ENCODE measurements around the gene RILPL1.
"Not testable (repeated sequence)": the region's sequence is repeated elsewhere in the genome, so short reads cannot be mapped to it uniquely, and the experiment has no call there.

Gene RILPL1

DNA sequence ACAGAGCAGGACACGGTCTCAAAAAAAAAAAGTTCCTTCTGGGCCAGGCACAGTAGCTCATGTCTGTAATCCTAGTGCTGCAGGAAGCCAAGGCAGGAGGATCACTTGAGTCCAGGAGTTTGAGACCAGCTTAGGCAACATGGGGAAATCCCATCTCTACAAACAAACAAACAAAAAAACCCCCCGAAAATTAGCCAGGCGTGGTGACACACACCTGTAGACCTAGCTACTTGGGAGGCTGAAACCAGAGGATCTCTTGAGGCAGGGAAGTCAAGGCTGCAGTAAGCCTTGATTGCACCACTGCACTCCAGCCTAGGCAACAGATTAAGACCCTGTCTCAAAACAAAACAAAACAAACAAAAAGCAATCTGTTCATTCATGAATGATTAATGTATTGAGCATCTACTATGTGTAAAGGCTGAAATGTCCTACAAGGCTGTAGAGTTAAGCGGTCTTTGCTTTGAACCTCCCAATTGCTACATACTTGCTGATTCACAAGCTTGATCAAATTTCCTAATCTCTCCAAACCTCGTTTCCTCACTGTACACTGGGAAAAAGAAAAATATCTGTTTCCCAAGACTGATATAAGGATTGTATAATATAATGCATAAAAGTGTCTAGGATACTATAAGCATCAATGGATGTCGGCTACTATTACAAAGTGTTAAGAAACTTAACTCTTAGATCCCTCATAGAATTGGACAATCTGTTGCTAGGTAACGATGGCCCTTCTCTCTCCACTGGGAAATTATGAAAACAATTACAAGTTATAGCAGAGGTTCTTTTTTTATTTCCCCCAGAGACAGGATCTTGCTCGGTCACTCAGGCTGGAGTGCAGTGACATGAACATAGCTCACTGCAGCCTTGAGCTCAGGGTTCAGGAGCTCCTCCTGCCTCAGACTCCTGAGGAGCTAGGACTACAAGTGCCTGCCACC lies 89.2 kb downstream of the RILPL1 start:
- no peak overlapping the region for H3K27ac Mint-ChIP-seq
- H3K27me3 Mint-ChIP-seq = no peaks in the 10 kb centered on the region
- H3K36me3 Mint-ChIP-seq = no peaks in the 10 kb centered on the region
- peaks cover 20% of the 10 kb centered on the region for H3K4me1 Mint-ChIP-seq (ENCODE audit: low read depth)
- no peak overlapping the region for H3K4me3 Mint-ChIP-seq
- H3K9me3 Mint-ChIP-seq (ENCODE audit: low read depth) = no peaks in the 10 kb centered on the region

- Mint-ChIP-seq H3K9me3 (ENCODE audit: low read depth) (no peaks in the 10 kb centered on the region), H3K4me3 (no peak overlapping the region), H3K4me1 (ENCODE audit: low read depth) (peaks cover 7% of the 10 kb centered on the region), H3K36me3 (no peaks in the 10 kb centered on the region), H3K27me3 (no peaks in the 10 kb centered on the region), H3K27ac (no peak overlapping the region)
Measured at GRCh38 chr12:123442774-123443173, 90.7 kb downstream of the RILPL1 start.

GRCh38 chr12:123441523-123442164 lies 91.9 kb downstream of the RILPL1 start:
- no peak overlapping the region for H3K4me3 Mint-ChIP-seq
- H3K27me3 Mint-ChIP-seq = no peaks in the 10 kb centered on the region
- H3K36me3 Mint-ChIP-seq = no peaks in the 10 kb centered on the region
- no peak overlapping the region for H3K27ac Mint-ChIP-seq
- H3K9me3 Mint-ChIP-seq (ENCODE audit: low read depth) = no peaks in the 10 kb centered on the region
- H3K4me1 Mint-ChIP-seq (ENCODE audit: low read depth) = peaks cover 13% of the 10 kb centered on the region

GRCh38 chr12:123436017-123436964 lies 97.2 kb downstream of the RILPL1 start, which contains the start of gene RILPL2:
Gene RILPL2 (minus strand): TSS chr12:123436684. CDS start chr12:123436420, 264 bp downstream.
- Mint-ChIP-seq H3K36me3 (peaks cover 6% of the 10 kb centered on the region), H3K27ac (peak within 1 kb of the TSS; percentile 96), H3K4me3 (peak within 1 kb of the TSS; percentile 98), H3K9me3 (ENCODE audit: low read depth) (no peaks in the 10 kb centered on the region), H3K4me1 (ENCODE audit: low read depth) (peaks cover 33% of the 10 kb centered on the region), H3K27me3 (no peaks in the 10 kb centered on the region)

GRCh38 chr12:123435636-123436016 lies 97.9 kb downstream of the RILPL1 start:
- H3K4me3 Mint-ChIP-seq = peak overlapping the region; percentile 98
- H3K36me3 Mint-ChIP-seq = peaks cover 9% of the 10 kb centered on the region
- peaks cover 37% of the 10 kb centered on the region for H3K4me1 Mint-ChIP-seq (ENCODE audit: low read depth)

DNA sequence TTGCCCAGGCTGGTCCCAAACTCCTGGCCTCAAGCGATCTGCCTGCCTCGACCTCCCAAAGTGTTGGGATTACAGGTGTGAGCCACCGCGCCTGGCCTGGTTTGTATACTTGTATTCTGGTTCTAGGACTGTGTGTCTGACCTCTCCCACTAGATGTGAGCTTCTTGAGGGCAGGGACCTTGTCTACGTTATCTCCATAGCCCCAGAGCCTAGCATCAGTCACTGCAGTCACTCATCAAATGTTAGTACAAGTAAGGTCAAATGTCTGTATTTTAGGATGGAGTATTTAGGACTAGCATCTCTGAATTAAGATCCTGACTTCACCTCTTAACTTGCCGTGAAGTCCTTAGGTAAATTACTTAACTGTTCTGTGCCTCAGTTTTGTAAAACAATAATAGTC lies 99.9 kb downstream of the RILPL1 start:
- Mint-ChIP-seq H3K36me3 (peaks cover 9% of the 10 kb centered on the region), H3K9me3 (ENCODE audit: low read depth) (no peaks in the 10 kb centered on the region), H3K27ac (peak overlapping the region; percentile 72), H3K27me3 (no peaks in the 10 kb centered on the region), H3K4me3 (peak overlapping the region; percentile 98), H3K4me1 (ENCODE audit: low read depth) (peaks cover 37% of the 10 kb centered on the region)

More at GRCh38 chr12:123435636-123436016, 97.9 kb downstream of the RILPL1 start:
- Mint-ChIP-seq H3K9me3 (ENCODE audit: low read depth) (no peaks in the 10 kb centered on the region), H3K27ac (peak overlapping the region; percentile 96), H3K27me3 (no peaks in the 10 kb centered on the region)

DNA sequence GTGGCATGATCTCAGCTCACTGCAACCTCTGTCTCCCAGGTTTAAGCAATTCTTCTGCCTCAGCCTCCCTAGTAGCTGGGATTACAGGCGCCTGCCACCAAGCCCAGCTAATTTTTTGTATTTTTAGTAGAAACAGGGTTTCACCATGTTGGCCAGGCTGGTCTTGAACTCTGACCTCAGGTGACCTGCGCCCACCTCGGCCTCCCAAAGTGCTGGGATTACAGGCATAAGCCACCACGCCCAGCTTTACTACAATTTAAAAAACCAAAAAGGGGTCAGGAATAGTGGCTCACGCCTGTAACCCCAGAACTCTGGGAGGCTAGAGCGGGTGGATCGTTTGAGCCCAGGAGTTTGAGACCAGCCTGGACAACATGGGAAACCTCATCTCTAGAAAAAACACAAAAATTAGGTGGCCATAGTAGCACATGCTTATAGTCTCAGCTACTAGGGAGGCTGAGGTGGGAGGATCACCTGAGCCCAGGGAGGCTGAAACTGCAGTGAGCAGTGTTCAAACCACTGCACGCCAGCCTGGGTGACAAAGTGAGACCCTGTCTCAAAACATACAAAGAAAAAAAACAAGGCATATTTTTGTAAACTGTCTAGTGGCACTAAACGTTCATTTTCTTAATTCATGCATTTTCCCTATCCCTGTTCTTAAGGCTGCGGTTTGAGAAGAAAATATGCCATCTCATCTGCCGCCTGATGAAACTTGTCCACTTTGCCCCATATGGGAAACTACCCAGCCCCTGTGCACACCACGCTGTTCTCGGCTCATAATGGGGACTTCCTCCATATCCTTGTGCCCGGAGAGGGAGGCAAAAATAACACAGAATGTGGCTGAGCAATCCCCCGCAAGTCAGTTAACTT lies 101.3 kb downstream of the RILPL1 start:
- not testable (repeated sequence) for H3K9me3 Mint-ChIP-seq (ENCODE audit: low read depth); H3K27me3 Mint-ChIP-seq; H3K36me3 Mint-ChIP-seq
- Mint-ChIP-seq H3K4me3 (peak overlapping the region; percentile 98), H3K27ac (peak overlapping the region; percentile 91), H3K4me1 (ENCODE audit: low read depth) (peaks cover 44% of the 10 kb centered on the region)

GRCh38 chr12:123429101-123429500 lies 104.4 kb downstream of the RILPL1 start:
- H3K4me3 Mint-ChIP-seq; H3K9me3 Mint-ChIP-seq (ENCODE audit: low read depth): not testable (repeated sequence)
- peaks cover 33% of the 10 kb centered on the region for H3K4me1 Mint-ChIP-seq (ENCODE audit: low read depth)

GRCh38 chr12:123428591-123428990 lies 104.9 kb downstream of the RILPL1 start:
- Mint-ChIP-seq H3K27me3 (no peaks in the 10 kb centered on the region), H3K36me3 (peaks cover 7% of the 10 kb centered on the region), H3K9me3 (ENCODE audit: low read depth) (no peaks in the 10 kb centered on the region), H3K4me3 (no peak overlapping the region), H3K4me1 (ENCODE audit: low read depth) (peaks cover 29% of the 10 kb centered on the region), H3K27ac (peak overlapping the region; percentile 43)

More at GRCh38 chr12:123429101-123429500, 104.4 kb downstream of the RILPL1 start:
- H3K27ac Mint-ChIP-seq = peak overlapping the region; percentile 43
- H3K36me3 Mint-ChIP-seq, H3K27me3 Mint-ChIP-seq: not testable (repeated sequence)

DNA sequence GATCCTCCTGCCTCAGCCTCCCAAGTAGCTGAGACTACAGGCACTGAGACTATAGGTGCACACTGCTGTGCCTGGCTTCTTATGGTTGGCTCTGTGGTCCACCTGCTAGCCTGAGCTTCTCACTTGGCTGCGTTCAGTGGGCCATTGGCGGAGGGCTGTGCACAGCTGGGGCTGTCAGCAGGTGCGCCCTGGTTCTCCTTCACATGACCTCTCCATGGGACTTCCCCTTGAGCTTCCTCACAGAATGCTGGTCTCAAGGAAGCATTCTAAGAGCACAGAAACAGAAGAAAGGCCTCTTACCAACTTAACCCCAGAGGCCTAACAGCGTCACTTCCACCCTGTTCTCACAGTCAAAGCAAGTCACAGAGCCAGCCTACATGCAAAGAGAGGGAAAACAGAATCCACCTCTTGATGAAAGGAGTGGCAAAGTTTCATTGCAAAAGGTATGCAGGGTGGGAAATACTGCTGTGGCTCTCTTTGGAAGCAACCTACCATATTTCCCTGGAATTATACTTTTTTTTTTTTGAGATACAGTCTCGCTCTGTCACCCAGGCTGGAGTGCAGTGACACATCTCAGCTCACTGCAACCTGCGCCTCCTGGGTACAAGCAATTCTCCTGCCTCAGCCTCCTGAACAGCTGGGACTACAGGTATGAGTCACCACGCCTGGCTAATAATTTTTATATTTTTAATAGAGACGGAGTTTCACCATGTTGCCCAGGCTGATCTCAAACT lies 106.3 kb downstream of the RILPL1 start:
- Mint-ChIP-seq H3K4me3 (peak overlapping the region; percentile 23), H3K36me3 (peaks cover 3% of the 10 kb centered on the region), H3K4me1 (ENCODE audit: low read depth) (peaks cover 18% of the 10 kb centered on the region), H3K27ac (peak overlapping the region; percentile 79), H3K27me3 (no peaks in the 10 kb centered on the region), H3K9me3 (ENCODE audit: low read depth) (no peaks in the 10 kb centered on the region)

DNA sequence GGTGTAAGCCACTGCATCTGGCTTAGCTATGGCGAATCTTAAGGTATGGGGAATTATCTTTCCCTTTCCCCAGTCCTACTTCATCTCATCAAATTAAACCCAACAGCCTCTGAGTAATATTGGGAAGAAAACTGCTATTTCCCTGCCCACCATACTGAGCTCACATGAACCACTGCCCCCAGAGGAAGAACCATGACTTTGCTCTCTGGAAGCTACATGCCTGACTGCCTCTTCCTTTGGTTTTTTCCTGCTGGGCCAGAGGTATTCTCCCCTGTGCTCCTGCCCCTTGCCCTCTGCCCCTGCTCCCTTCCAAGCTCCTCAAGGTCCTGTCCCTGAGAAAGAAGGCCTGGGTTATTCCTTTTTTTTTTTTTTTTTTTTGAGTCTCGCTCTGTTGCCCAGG lies 112.2 kb downstream of the RILPL1 start:
- no peaks in the 10 kb centered on the region for H3K9me3 Mint-ChIP-seq (ENCODE audit: low read depth)
- peaks cover 2% of the 10 kb centered on the region for H3K36me3 Mint-ChIP-seq
- no peak overlapping the region for H3K27ac Mint-ChIP-seq
- no peak overlapping the region for H3K4me3 Mint-ChIP-seq
- no peaks in the 10 kb centered on the region for H3K27me3 Mint-ChIP-seq
- H3K4me1 Mint-ChIP-seq (ENCODE audit: low read depth) = no peaks in the 10 kb centered on the region
